ENCODE results near the gene SLC38A11. TPM values are rescaled to one million over a fixed set of nuclear protein-coding genes. Genes with fewer than 3 reads are reported as not detected.

Gene SLC38A11
- total RNA-seq, 1 experiment from 2014 or later, result not detected

DNA sequence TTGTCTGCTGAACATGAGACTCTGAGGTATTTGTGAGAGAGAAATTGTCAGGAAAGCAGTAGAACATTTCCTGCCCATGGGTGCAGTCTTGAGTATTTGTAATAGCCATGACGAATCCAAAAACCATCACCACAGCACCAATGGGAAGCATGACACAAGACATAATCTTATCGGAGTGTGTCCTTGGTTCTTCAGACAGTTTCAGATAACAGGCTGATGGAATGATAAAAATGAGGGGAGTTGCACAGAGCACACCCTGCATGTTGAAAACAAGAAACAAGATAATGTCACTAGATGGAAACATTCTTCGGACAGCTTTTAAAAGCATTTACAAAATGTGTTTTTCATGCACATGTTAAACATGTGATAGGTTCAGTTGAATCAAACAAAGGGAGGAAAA, 56.9 kb downstream of the SLC38A11 start:
- in situ Hi-C loops (cut with HindIII; ENCODE audit: low pct_unique_long_range_greater_than_20kb, low sequenced_read_pairs), result no loop called here
- DNase-seq (ENCODE audit: low read depth, low spot score), result peak; percentile 44

DNA sequence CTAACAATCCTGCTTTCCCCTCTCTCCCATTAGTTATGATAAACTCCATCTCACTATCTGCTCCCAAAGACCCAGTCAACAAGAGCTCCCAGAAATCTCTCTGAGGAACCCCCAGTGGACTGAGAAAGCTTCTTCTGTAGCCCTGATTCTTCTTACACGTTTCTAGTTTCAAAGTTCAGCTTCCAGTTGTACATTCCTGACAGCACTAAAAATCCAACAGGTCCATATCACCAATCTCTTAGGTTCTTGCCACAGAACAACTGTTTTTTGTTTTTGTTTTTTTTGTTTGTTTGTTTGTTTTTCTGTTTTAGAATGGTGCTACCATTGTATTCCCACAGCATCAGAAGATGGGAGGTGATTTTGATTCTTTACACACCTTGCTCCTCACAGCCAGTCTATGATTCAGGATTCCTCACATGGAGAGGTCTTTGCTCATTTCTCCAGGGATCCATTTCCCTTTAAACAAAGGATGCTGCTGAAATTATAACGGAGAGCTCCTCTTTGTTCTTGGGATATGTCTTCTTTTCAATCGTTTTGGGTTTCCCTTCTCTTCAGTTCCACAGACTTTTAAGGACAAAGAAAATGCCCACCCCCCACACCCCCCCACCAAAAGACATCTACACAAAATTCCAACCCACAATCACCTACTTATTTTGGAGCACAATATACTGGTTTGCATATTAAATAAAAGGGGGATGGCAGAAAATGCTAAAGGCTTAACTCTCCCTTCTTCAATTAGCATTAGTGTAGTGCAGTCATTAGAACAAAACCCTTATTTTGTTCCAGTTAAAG, 57.7 kb downstream of the SLC38A11 start:
- no peak for DNase-seq (ENCODE audit: low read depth, low spot score)
- in situ Hi-C loops (cut with HindIII; ENCODE audit: low pct_unique_long_range_greater_than_20kb, low sequenced_read_pairs), result no loop called here

DNA sequence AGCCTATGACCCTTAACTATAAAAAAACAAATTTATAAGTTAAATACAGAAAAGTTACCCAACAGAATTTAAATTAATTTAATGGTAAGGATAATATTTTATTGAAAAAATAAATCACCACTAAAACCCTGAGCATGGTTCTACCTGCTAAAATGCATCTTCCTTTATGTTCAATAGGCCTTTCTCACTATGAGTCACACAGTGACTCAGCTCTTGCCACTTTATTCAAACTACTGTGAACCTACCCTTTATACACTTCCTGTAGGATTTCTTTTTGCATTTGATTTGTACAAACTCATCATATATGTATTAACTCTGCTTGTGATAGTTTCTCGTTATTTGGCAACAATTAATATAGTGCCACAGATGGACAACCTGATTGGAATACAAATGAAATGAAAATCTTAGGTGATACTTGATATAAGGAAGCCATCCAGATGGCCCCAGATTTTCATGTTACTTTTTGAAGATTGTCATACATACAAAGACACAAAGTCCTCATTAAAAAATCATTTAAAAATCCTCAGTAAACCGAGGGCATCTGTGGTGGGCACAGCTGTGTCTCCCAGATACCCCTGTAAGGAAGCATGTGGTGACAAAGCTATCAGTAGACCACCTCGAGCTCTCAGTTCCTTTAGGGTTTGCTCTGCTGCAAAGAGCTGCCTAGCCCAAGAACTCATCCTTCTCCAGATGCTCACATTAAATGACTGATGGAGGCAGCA, 58.5 kb downstream of the SLC38A11 start:
- in situ Hi-C loops (cut with HindIII; ENCODE audit: low pct_unique_long_range_greater_than_20kb, low sequenced_read_pairs), result no loop called here
- no peak for DNase-seq (ENCODE audit: low read depth, low spot score)

DNA sequence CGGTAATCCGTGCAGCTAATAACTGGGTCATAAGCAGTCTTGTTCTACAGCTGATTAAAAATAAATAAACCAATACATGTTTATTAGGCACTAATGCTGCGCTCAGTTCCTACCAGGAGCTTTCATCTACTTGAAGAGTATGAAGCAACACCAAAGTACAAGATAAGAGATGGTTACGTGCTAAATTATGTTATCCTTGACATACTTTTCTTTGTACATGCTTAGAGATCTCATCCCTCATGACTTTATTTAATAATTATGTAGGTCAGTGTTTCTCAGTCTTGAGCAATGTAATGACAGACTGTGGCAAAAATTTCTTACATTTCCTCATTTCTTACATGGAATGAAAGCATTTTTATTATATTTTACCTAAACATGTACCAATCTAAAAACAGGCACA, 59.1 kb downstream of the SLC38A11 start:
- in situ Hi-C loops (cut with HindIII; ENCODE audit: low pct_unique_long_range_greater_than_20kb, low sequenced_read_pairs), result no loop called here
- no peak for DNase-seq (ENCODE audit: low read depth, low spot score)

DNA sequence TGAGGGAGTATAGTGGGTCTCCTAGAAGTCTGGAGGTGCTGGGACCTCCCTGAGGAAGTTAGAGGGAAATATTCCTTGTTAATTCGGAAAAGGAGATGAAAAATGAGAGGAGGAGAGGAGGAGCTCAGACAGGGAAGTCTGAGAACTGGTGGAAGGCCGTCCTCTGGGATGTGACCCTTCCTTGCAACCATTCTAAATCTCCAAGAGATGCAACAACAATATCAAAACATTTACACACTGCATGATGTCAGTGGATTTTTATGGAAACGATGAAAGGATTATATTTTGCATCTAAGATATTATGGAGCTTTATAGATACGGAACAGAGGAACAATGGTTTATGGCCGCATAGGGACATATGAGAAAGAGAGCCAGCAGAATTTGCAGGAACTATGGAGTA, 63.9 kb downstream of the SLC38A11 start:
- in situ Hi-C loops (cut with HindIII; ENCODE audit: low pct_unique_long_range_greater_than_20kb, low sequenced_read_pairs), result no loop called here
- DNase-seq (ENCODE audit: low read depth, low spot score), result no peak

DNA sequence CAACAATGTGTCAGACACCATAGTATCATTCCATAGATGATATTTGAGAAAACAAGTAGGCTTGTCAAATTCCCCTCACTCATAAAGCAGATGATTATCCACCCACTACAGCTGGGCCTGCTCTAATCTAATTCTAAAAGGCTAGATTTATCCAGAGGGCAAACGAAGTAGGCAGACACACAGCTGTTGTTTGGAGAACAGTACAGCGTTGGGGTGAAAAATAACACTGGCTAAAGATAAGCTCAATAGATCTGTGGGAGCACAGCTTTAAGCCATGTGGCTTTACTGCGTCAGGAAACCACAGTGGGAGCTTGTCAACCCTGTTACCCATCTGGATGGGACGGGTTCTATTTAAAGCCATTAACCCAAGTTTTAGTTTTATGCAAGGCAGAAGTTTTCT, 64.8 kb downstream of the SLC38A11 start:
- in situ Hi-C loops (cut with HindIII; ENCODE audit: low pct_unique_long_range_greater_than_20kb, low sequenced_read_pairs), result no loop called here
- DNase-seq (ENCODE audit: low read depth, low spot score), result peak; percentile 37

DNA sequence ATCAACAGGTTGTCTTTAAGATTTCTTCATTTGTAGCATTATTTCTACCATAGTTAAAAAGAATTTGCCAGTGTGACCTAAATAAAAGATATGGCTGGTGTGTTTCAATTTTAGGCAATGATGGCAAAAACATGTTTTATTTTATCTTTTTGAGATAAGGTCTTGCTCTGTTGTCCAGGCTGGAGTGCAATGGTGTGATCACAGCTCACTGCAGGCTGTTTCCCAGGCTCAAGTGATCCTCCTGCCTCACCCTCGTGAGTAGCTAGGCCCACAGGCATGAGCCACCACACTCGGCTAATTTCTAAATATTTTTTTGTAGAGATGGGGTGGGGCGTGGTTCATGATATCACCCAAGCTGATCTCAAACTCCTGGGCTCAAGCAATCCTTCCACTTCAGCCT, 66.7 kb downstream of the SLC38A11 start:
- DNase-seq (ENCODE audit: low read depth, low spot score), result no peak
- in situ Hi-C loops (cut with HindIII; ENCODE audit: low pct_unique_long_range_greater_than_20kb, low sequenced_read_pairs), result no loop called here

DNA sequence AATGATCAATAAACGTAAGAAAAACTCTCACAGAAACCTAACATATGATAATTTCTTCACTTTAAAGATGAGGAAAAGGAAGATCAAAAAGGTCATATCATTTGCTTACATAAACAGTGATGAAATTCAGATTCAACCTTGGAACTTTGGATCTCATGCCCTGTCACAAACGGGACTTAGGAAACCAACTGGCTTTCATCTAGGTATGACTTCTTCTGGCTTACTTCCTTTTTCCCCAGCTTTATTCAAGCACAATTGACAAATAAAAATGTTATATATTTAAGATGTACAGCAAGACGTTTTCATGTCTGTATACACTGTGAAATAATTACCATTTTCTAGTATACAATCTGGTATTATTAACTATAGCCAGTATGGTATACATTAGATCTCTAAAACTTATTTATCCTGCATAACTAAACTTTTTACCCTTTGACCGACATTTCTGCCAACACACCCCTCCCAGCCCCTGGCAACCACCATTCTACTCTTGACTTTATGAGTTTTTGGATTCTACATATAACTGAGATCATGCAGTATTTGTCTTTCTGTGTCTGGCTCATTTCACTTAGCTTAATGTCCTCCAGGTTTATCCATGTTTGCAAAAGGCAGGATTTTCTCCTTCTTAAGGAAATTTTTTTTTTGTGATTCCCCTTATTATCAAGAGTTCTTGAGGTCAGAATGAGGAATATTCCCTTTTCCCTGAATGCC, 67.7 kb downstream of the SLC38A11 start:
- in situ Hi-C loops (cut with HindIII; ENCODE audit: low pct_unique_long_range_greater_than_20kb, low sequenced_read_pairs), result no loop called here
- DNase-seq (ENCODE audit: low read depth, low spot score), result no peak

DNA sequence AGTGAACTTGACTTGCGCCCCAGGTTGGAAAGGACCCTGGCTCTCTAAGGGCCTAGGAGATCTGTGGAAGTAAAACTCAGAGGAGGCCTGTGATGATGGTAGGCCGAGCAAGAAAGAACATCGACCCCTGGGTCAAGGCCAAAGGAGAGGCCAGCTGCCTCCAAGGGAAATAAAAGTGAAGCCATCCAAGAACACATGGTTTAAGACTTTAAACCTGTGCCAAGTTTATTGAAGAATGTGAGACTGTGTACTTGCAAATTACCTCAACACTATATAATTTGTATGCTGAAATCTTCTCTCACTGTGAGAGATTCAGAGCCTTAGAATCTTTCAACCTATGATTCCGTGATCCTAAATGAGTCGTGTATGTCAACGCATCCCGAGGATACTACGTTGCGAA, 73.0 kb downstream of the SLC38A11 start:
- no peak for DNase-seq (ENCODE audit: low read depth, low spot score)

DNA sequence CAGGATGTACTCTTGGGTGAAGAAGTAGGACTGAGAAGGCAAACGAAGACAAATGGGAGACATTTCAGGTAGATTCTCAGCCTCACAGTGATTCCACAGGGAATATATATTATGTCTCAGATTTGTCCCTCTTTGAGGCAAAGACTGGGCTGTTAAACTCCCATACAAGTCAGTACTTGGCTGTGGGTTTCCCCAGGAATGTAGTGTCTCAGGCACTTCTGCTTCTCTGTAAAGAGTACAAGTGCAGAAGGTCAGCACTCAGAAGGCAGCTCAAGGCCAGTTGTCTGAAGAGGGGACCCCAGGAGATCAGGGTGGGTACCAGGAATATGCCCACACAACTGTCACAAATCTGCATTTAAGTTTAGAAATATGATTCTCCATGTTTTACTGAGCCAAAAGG, 73.8 kb downstream of the SLC38A11 start:
- in situ Hi-C loops (cut with HindIII; ENCODE audit: low pct_unique_long_range_greater_than_20kb, low sequenced_read_pairs), result no loop called here
- no peak for DNase-seq (ENCODE audit: low read depth, low spot score)

More for the DNA sequence above, 73.0 kb downstream of the SLC38A11 start:
- in situ Hi-C loops (cut with HindIII; ENCODE audit: low pct_unique_long_range_greater_than_20kb, low sequenced_read_pairs), result no loop called here

DNA sequence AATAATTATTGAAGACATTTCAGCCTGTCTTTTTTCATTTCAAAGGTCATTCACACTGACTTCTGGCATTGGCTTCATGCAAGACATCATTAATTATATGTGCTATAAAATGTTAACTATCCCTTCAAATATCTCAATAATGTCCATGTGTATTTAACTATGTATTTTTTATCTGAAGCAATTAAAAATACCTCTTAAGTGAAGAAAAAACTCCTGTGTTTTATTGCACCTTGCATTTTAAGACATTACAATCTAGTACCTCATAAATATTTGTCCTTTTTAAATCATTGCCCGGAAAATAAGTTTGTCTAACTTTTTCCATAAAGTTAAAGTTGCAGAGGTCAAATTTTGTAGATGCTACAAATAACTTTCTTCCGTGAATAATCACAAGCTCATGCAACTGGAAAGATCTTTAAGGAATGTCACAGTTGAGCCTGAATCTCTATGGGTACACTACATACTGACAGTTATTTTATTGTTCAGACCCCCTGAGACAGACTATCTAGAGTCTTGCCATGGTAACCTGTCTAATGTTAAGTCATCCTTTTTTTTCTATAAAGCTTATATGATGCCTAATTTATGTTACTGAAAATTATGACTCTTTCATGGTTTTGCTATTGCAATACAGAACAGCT, 75.3 kb downstream of the SLC38A11 start:
- DNase-seq (ENCODE audit: low read depth, low spot score), result no peak
- in situ Hi-C loops (cut with HindIII; ENCODE audit: low pct_unique_long_range_greater_than_20kb, low sequenced_read_pairs), result no loop called here

DNA sequence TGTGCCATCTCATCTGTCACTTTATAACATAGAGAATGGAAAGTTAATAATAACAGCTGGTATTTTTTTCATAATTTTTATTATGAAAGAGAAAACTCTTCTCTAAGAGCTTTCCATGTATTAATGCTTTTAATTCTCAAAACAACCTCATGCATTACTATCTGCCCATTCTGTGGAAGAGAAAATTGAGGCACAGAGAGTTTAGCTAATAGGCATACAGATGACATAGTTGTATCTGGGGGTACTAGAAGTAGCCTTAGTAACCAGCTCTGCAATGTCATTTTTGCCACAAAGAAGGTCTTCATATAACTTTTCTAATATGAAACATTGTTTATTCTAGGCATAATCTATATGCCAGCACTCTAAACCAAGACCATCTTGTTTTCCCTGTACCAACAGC, 77.4 kb downstream of the SLC38A11 start:
- in situ Hi-C loops (cut with HindIII; ENCODE audit: low pct_unique_long_range_greater_than_20kb, low sequenced_read_pairs), result no loop called here
- no peak for DNase-seq (ENCODE audit: low read depth, low spot score)

DNA sequence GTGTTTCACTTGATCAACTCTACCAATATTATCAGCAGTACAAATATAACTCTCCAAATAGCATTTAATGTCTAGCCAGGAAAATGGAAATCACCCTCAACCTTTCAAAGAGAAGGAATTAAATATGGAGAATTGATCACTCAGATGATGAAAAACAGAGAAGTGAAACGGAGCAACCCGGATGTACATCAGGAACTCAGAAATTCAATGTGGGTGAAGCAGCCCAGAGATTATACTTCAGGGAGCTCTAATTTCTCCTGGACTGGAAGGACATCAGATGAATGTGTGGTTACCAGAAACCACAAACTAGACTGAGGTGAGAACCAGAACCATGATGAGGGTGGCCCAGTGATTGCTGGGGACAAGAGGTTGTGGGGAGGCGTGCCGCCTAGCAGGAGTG, 78.2 kb downstream of the SLC38A11 start:
- DNase-seq (ENCODE audit: low read depth, low spot score), result no peak
- in situ Hi-C loops (cut with HindIII; ENCODE audit: low pct_unique_long_range_greater_than_20kb, low sequenced_read_pairs), result no loop called here

DNA sequence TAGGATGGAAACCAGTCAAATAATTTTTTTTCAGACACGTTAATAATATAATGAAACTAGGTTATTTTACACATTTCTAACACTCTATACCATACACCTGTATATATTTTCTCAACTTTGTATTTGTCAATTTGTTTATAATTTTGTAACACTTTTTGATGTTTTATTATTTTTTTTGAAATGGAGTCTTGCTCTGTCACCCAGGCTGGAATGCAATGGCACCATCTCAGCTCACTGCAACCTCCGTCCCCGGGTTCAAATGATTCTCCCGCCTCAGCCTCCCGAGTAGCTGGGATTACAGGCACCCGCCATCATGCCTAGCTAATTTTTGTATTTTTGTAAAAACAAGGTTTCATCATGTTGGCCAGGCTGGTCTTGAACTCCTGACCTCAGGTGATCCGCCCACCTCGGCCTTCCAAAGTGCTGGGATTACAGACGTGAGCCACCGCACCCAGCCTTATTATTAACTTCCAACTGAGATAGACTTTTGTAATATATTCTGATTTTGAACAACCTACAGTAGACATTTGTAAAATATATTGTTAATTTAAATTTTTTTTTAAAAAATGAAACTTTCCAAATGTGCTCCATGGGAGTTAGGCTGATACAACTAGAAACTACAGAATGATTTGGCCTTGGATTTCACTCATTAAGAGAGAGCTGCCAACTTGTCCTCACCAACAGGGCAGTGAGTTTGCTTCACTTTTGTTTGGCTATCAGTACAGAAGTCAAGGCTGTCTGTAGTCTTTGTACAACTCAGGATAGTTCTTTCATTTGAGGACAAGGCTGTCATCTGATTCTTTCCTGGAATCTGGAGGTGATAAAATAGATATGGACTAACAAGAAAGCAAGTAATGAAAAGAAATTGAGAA, 79.8 kb downstream of the SLC38A11 start:
- DNase-seq (ENCODE audit: low read depth, low spot score), result no peak
- in situ Hi-C loops (cut with HindIII; ENCODE audit: low pct_unique_long_range_greater_than_20kb, low sequenced_read_pairs), result no loop called here

DNA sequence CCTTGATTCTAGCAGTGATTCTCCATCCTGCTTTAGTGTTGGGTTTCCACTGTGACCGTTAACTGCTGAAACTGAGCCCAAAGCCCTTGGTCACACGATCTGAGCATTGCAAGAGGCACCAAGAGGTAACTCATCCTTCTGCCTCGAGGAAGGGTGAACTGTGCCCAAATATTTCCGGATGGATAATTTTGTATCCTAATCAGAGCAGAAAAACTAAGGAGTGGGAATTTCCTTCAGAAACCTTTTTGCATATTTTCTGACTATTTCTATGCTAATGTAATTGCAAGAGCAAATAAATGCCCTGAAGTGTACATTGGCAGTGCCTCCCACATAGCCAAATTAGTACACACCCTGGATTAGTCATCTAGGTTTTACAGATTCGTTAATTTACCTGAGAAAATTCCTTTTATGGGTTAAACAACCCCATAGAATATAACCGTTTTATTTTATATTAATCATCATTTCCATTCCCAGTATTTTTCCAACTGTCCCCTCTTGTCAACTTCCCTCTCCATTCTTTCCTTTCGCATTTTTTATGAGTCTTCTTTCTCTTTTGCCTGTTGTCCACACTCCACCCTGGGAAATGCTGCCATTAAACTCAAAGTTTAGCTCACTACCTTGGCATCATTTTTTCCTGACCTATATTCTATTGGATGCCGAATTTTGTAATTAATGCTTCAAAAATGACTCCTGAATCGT, 82.0 kb downstream of the SLC38A11 start:
- in situ Hi-C loops (cut with HindIII; ENCODE audit: low pct_unique_long_range_greater_than_20kb, low sequenced_read_pairs), result no loop called here
- DNase-seq (ENCODE audit: low read depth, low spot score), result no peak

DNA sequence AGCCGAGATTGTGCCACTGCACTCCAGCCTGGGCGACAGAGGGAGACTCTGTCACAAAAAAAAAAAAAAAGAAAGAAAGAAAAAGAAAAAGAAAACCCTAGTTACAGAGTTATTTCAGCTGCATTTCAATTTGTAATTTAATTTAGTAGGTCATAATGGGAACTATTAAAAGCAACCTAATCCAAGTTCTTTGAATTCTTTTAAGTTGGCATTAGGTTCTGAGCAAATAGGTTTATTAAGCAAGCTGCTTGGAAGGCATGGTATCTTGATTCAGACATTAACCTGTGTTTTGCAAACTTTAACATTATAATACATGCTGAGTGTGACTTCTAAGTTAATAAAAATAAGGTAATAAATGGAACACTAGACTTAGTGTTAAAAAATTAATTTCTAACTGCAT, 83.9 kb downstream of the SLC38A11 start:
- no peak for DNase-seq (ENCODE audit: low read depth, low spot score)
- in situ Hi-C loops (cut with HindIII; ENCODE audit: low pct_unique_long_range_greater_than_20kb, low sequenced_read_pairs), result no loop called here

DNA sequence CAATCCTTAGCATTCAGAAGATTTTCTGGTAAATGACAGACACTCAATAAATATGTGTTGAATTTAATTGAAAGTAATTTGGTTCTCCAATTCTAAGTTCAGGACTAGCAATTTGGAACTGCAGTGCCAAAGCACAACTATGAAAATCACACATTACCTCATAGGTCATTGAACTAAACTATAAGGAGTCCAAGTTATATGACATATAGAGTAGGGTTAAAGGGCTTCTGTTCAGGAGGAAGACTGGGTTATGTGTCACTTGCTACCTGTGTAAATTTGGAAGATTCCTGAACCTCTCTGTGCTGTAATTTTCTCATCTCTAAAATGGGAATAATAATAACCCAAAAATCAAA, 85.9 kb downstream of the SLC38A11 start:
- DNase-seq (ENCODE audit: low read depth, low spot score), result no peak
- in situ Hi-C loops (cut with HindIII; ENCODE audit: low pct_unique_long_range_greater_than_20kb, low sequenced_read_pairs), result no loop called here

Data from SK-MEL-5 (cell line).